Endothelial cell of umbilical vein (primary cell): Measurements from ENCODE around the gene KCNG1. TPM values are rescaled to one million over a fixed set of nuclear protein-coding genes. Genes with fewer than 3 reads are reported as not detected.

Experiments
- BruUV-seq: library from RNA; stranded (reverse); fragments of 400-500 nt; replicated peaks from 2 replicates; lab custom pipeline; 2021; lab: Mats Ljungman, UMichigan
- CTCF ChIA-PET: fragments of 300-600, 350-600 bp; sonication (Branson Sonifier 250); formaldehyde crosslinking; loops from one replicate; lab custom pipeline; 2021; ENCODE audit warnings: antibody characterized with exemption, inconsistent platforms; lab: Charles Lee
- POLR2A ChIA-PET: fragments of 300-600, 350-600 bp; sonication (Branson Sonifier 250); formaldehyde crosslinking; loops from one replicate; lab custom pipeline; 2021; ENCODE audit warnings: antibody characterized with exemption, inconsistent platforms; lab: Charles Lee
- DNase-seq: peaks from one replicate; pipeline ENCODE4 v3.0.0-alpha.2; 2011; ENCODE audit warnings: low read depth, low spot score
- FAIRE-seq: peaks from 2 replicates; lab custom pipeline; 2011; peaks lifted over from hg19 to GRCh38; lab: Jason Lieb, UNC
- H2AFZ ChIP-seq: 2 replicates; pipeline ENCODE4 v1.6.0; 2012; ENCODE audit warnings: low read depth, low read length, control low read depth, inconsistent platforms
- H3K27ac ChIP-seq: 2 replicates; pipeline ENCODE4 v1.5.1; 2011; ENCODE audit warnings: low read depth, mild to moderate bottlenecking, control low read depth, low read length, moderate library complexity; ENCODE audit not compliant: insufficient read depth
- H3K27me3 ChIP-seq, 2 experiments: 2 replicates each; pipeline versions ENCODE4 v1.6.0 to v1.6.1; 2011; ENCODE audit warnings: low read length in 2 of 2, mixed read lengths in 1 of 2; ENCODE audit not compliant: control insufficient read depth in 2 of 2, insufficient read depth in 2 of 2
- H3K36me3 ChIP-seq, 2 experiments: 2 replicates in 1 of 2; 3 replicates in 1 of 2; pipeline ENCODE4 v1.5.1; 2011; ENCODE audit warnings: low read length in 2 of 2, mild to moderate bottlenecking in 1 of 2, moderate library complexity in 1 of 2; ENCODE audit not compliant: control insufficient read depth in 2 of 2, insufficient read depth in 2 of 2; ENCODE audit errors: extremely low read depth in 1 of 2
- H3K4me1 ChIP-seq: 3 replicates; pipeline ENCODE4 v1.5.1; 2011; ENCODE audit warnings: mild to moderate bottlenecking, low read length; ENCODE audit not compliant: control insufficient read depth, insufficient read depth; ENCODE audit errors: extremely low read depth
- H3K4me2 ChIP-seq: 2 replicates; pipeline ENCODE4 v1.6.1; 2011; ENCODE audit warnings: low read length, control low read depth, mixed read lengths; ENCODE audit not compliant: insufficient read depth
- H3K4me3 ChIP-seq, 3 experiments: fragments of 200-600 bp in 1 of 3; sonication (generic), shearing (Covaris generic) in 1 of 3; replicated peaks in 1 of 3; 2 replicates each; pipeline ENCODE4 v1.5.1; 2011 to 2016; ENCODE audit warnings: control low read depth in 3 of 3, low read length in 3 of 3, mild to moderate bottlenecking in 2 of 3, inconsistent platforms in 1 of 3, low read depth in 1 of 3, moderate library complexity in 1 of 3; ENCODE audit not compliant: insufficient read depth in 1 of 3
- H3K79me2 ChIP-seq: 2 replicates; pipeline ENCODE4 v1.6.0; 2012; ENCODE audit warnings: low read length, inconsistent platforms; ENCODE audit not compliant: control insufficient read depth, insufficient read depth
- H3K9ac ChIP-seq: replicated peaks from 2 replicates; pipeline ENCODE3; 2011; ENCODE audit warnings: low read length, control low read depth; ENCODE audit not compliant: insufficient read depth; ENCODE audit errors: extremely low read depth
- H3K9me1 ChIP-seq: replicated peaks from 3 replicates; pipeline ENCODE4 v1.6.0; 2011; ENCODE audit warnings: mild to moderate bottlenecking, low read length; ENCODE audit not compliant: control insufficient read depth, insufficient read depth; ENCODE audit errors: extremely low read depth
- H3K9me3 ChIP-seq: replicated peaks from 2 replicates; pipeline ENCODE4 v1.5.1; 2012; ENCODE audit warnings: low read length, inconsistent platforms; ENCODE audit not compliant: control insufficient read depth, insufficient read depth
- H4K20me1 ChIP-seq: replicated peaks from 2 replicates; pipeline ENCODE3; 2011; ENCODE audit warnings: mild to moderate bottlenecking, low read length; ENCODE audit not compliant: control insufficient read depth, insufficient read depth; ENCODE audit errors: extremely low read depth
- CTCF ChIP-seq, 2 donors: IDR thresholded peaks; 1 replicate in 1 of 2; 2 replicates in 1 of 2; pipeline ENCODE4 v1.5.1; 2011; ENCODE audit warnings: low read length in 2 of 2, mild to moderate bottlenecking in 2 of 2, moderate library complexity in 2 of 2, control low read depth in 1 of 2, inconsistent platforms in 1 of 2, low read depth in 1 of 2; ENCODE audit not compliant: insufficient read depth in 1 of 2; ENCODE audit errors: extremely low read depth in 1 of 2
- EZH2 ChIP-seq: IDR thresholded peaks from 2 replicates; pipeline ENCODE4 v1.6.1; 2012; ENCODE audit warnings: borderline replicate concordance, low read depth, mild to moderate bottlenecking, moderate library complexity, low read length, inconsistent platforms; ENCODE audit not compliant: severe bottlenecking
- FOS ChIP-seq: IDR thresholded peaks from 2 replicates; pipeline ENCODE4 v1.6.1; 2011; ENCODE audit warnings: mild to moderate bottlenecking, low read length, moderate library complexity, borderline replicate concordance; ENCODE audit not compliant: insufficient read depth
- GATA2 ChIP-seq: IDR thresholded peaks from 2 replicates; pipeline ENCODE4 v1.7.0; 2011; ENCODE audit warnings: low read depth, mild to moderate bottlenecking, moderate library complexity, mixed read lengths, low read length; ENCODE audit not compliant: insufficient read length, insufficient read depth
- JUN ChIP-seq: IDR thresholded peaks from 2 replicates; pipeline ENCODE4 v1.6.1; 2011; ENCODE audit warnings: borderline replicate concordance, low read depth; ENCODE audit not compliant: insufficient read length, insufficient read depth
- MAX ChIP-seq: IDR thresholded peaks from 2 replicates; pipeline ENCODE4 v1.6.1; 2011; ENCODE audit not compliant: insufficient read depth, insufficient read length
- MYC ChIP-seq: IDR thresholded peaks from one replicate; pipeline ENCODE4 v1.6.1; 2011; ENCODE audit warnings: mild to moderate bottlenecking, low read depth, low read length
- POLR2A ChIP-seq: IDR thresholded peaks from 2 replicates; pipeline ENCODE4 v1.6.1; 2012; ENCODE audit warnings: low read depth, mild to moderate bottlenecking, control low read depth, low read length
- POLR2AphosphoS5 ChIP-seq: IDR thresholded peaks from 2 replicates; pipeline ENCODE4 v1.6.1; 2012; ENCODE audit warnings: low read depth, mild to moderate bottlenecking, control low read depth, low read length, moderate library complexity; ENCODE audit not compliant: insufficient read depth
- dilution Hi-C: fragments of 300-500 bp; cut with MboI; formaldehyde crosslinking; loops from one replicate; pipeline ENCODE4 v1.15.0; 2019; ENCODE audit warnings: low sequenced_read_pairs; ENCODE audit not compliant: extremely low pct_ligation_motif_present
- intact Hi-C: fragments of 100-400 bp; cut with micrococcal nuclease; formaldehyde crosslinking; loops from one replicate; pipeline ENCODE4 v1.10.0; 2022
- polyA plus RNA-seq, 4 experiments: library from polyadenylated mRNA; depleted of rRNA in 3 of 4; stranded (reverse) in 3 of 4; unstranded in 1 of 4; fragments of >200 nt; gene quantifications; 2 replicates each; pipeline versions ENCODE4 v1.2.1 to v1.2.3, GENCODE V29; 2011 to 2012; ENCODE audit warnings: missing spikeins in 1 of 4
- total RNA-seq: library from RNA; stranded (reverse); gene quantifications from 2 replicates; pipeline ENCODE4 v1.2.3, GENCODE V29; 2021

KCNG1 gene
- total and polyA plus RNA-seq, 2 donors (not counting 3 experiments of a cell fraction or from before 2014, with no cell fraction given) = 0.22 to 1.1 TPM

GRCh38 chr20:51054233-51054632 is 31.3 kb upstream of the KCNG1 start:
- CTCF ChIA-PET = interaction anchor here (1.2 kb wide), 2 partner anchors 20 to 67 kb away, joined by 3 read pairs; no protein-coding TSS in a partner anchor
- no peaks in the 10 kb centered on the region for H3K36me3 ChIP-seq
- no peaks in the 10 kb centered on the region for H3K4me1 ChIP-seq
- H3K79me2 ChIP-seq = no peaks in the 10 kb centered on the region
- FAIRE-seq (no peak), DNase-seq (no peak)
- dilution Hi-C loops (no loop called here), intact Hi-C loops (no loop called here)
- H3K4me2 ChIP-seq = no peak overlapping the region
- H3K27me3 ChIP-seq = peaks cover 16 to 18% of the 10 kb centered on the region in 2 experiments
- no peak overlapping the region for H3K9ac ChIP-seq
- H3K9me3 ChIP-seq = no peaks in the 10 kb centered on the region
- no peak overlapping the region for H3K4me3 ChIP-seq
- POLR2A ChIA-PET = no interaction called here
- H3K9me1 ChIP-seq = no peaks in the 10 kb centered on the region
- no TSS peak for BruUV-seq
- TF ChIP-seq POLR2A (no peak), JUN (no peak), MYC (no peak), MAX (no peak), EZH2 (no peak)
- H3K27ac ChIP-seq = no peak overlapping the region
- no peak overlapping the region for H2AFZ ChIP-seq
- H4K20me1 ChIP-seq = no peaks in the 10 kb centered on the region

- ChIA-PET POLR2A (no interaction called here), CTCF (interaction anchor here (1.1 to 2.8 kb wide), 4 partner anchors 13 to 69 kb away, joined by 3 to 9 read pairs (median 4); no protein-coding TSS in a partner anchor)
- no peak for DNase-seq
- Histone ChIP-seq H3K4me2 (no peak overlapping the region), H3K9ac (no peak overlapping the region), H3K9me3 (no peaks in the 10 kb centered on the region), H3K27me3 (peaks cover 0 to 9% of the 10 kb centered on the region in 2 experiments), H3K27ac (no peak overlapping the region), H3K36me3 (no peaks in the 10 kb centered on the region), H3K4me1 (no peaks in the 10 kb centered on the region), H3K9me1 (no peaks in the 10 kb centered on the region), H4K20me1 (no peaks in the 10 kb centered on the region), H3K79me2 (no peaks in the 10 kb centered on the region), H3K4me3 (no peak overlapping the region), H2AFZ (no peak overlapping the region)
- no TSS peak for BruUV-seq
- intact Hi-C loops = no loop called here
- TF ChIP-seq JUN = no peak
- no peak for TF ChIP-seq GATA2
- no peak for TF ChIP-seq CTCF (IDR thresholded peaks at IDR 0.05; ENCODE audit: extremely low read depth in 1 of 2, insufficient read depth in 1 of 2, low read depth in 1 of 2, low read length in 2 of 2)
- TF ChIP-seq POLR2AphosphoS5 = no peak
- no peak for TF ChIP-seq POLR2A
- TF ChIP-seq FOS = no peak
- TF ChIP-seq MYC = no peak
- TF ChIP-seq EZH2 = no peak
- TF ChIP-seq MAX = no peak
- FAIRE-seq = no peak
- dilution Hi-C loops = no loop called here
Measured at GRCh38 chr20:51050531-51051075, 27.7 kb upstream of the KCNG1 start.
